A549 (cell line): ENCODE measurements around the gene NMT1. TPM values are rescaled to one million over a fixed set of nuclear protein-coding genes. Genes with fewer than 3 reads are reported as not detected.

Experiments used
- ATAC-seq, 2 experiments: fragments of 200-7000 bp in 1 of 2; fragments of >200 bp in 1 of 2; cut with Nextera tagmentation in 1 of 2; cut with Tn5 transposase in 1 of 2; 3 replicates each; pipeline versions ENCODE4 v1.8.0 to v1.9.1; 2018 to 2020; ENCODE audit warnings: mild to moderate bottlenecking in 1 of 2, moderate library complexity in 1 of 2
- CTCF ChIA-PET: fragments of 300-600 bp; sonication (Branson Sonifier 250); formaldehyde crosslinking; extraction: SDS; loops from one replicate; lab custom pipeline; 2021; ENCODE audit warnings: antibody characterized with exemption, inconsistent platforms; lab: Yijun Ruan, JAX
- POLR2A ChIA-PET: fragments of 350-600 bp; formaldehyde crosslinking; extraction: SDS; loops from one replicate; lab custom pipeline; 2021; ENCODE audit warnings: antibody characterized with exemption, inconsistent platforms; lab: Yijun Ruan, JAX
- DNase-seq, 2 experiments: peaks; one replicate each; pipeline versions ENCODE4 v3.0.0 to v3.0.0-alpha.2; 2011 to 2016; ENCODE audit warnings: low read depth in 1 of 2, low spot score in 1 of 2
- FAIRE-seq: peaks from 2 replicates; lab custom pipeline; 2011; peaks lifted over from hg19 to GRCh38; lab: Jason Lieb, UNC
- H3K27ac ChIP-seq, 2 experiments: fragments of >200 bp; sonication (Bioruptor Twin); formaldehyde crosslinking; 3 replicates each; pipeline ENCODE4 v1.5.1; 2016 to 2017
- H3K4me1 ChIP-seq: fragments of >200 bp; sonication (Bioruptor Twin); formaldehyde crosslinking; 3 replicates; pipeline ENCODE4 v1.6.1; 2016
- H3K4me2 ChIP-seq: fragments of >200 bp; sonication (Bioruptor Twin); formaldehyde crosslinking; 3 replicates; pipeline ENCODE4 v1.6.1; 2016
- H3K4me3 ChIP-seq: fragments of >200 bp; sonication (Bioruptor Twin); formaldehyde crosslinking; 3 replicates; pipeline ENCODE4 v1.5.1; 2016
- H3K9me3 ChIP-seq: fragments of >200 bp; sonication (Bioruptor Twin); formaldehyde crosslinking; 3 replicates; pipeline ENCODE4 v1.6.1; 2016
- BHLHE40 ChIP-seq: IDR thresholded peaks from 2 replicates; pipeline ENCODE4 v1.6.1; 2012; ENCODE audit warnings: low read depth, low read length, inconsistent platforms
- CBX2 ChIP-seq: fragments of 200-600 bp; sonication (generic); IDR thresholded peaks from 2 replicates; pipeline ENCODE4 v1.6.1; 2016; ENCODE audit warnings: low read depth, mild to moderate bottlenecking, borderline replicate concordance
- CBX8 ChIP-seq: fragments of 200-600 bp; sonication (generic); IDR thresholded peaks from 2 replicates; pipeline ENCODE4 v1.6.1; 2016
- CEBPB ChIP-seq, 2 experiments: fragments of >200 bp in 1 of 2; sonication (Bioruptor Twin) in 1 of 2; formaldehyde crosslinking in 1 of 2; IDR thresholded peaks; 2 replicates each; pipeline ENCODE4 v1.6.1; 2012 to 2016
- E2F6 ChIP-seq: IDR thresholded peaks from 2 replicates; pipeline ENCODE4 v1.6.1; 2012; ENCODE audit warnings: low read depth, borderline replicate concordance
- EHMT2 ChIP-seq: fragments of 200-600 bp; sonication (generic); IDR thresholded peaks from 2 replicates; pipeline ENCODE4 v1.6.1; 2016; ENCODE audit warnings: antibody characterized with exemption, low read depth, mild to moderate bottlenecking, moderate library complexity
- ESRRA ChIP-seq: fragments of 150-350 bp; IDR thresholded peaks from 2 replicates; pipeline ENCODE4 v1.6.1; 2014; ENCODE audit warnings: mild to moderate bottlenecking, low read length, borderline replicate concordance
- FOSL2 ChIP-seq, 2 experiments: fragments of 450-650 bp in 1 of 2; fragments of >200 bp in 1 of 2; sonication (Bioruptor Twin) in 1 of 2; formaldehyde crosslinking; IDR thresholded peaks; 2 replicates each; pipeline versions ENCODE4 v1.5.0 to v1.6.1; 2016 to 2020; ENCODE audit warnings: mild to moderate bottlenecking in 1 of 2, moderate library complexity in 1 of 2
- FOXS1 ChIP-seq: fragments of 250-450 bp; sonication (Bioruptor Pico); IDR thresholded peaks from 2 replicates; pipeline ENCODE4 v1.5.0; 2020; ENCODE audit warnings: mild to moderate bottlenecking, moderate library complexity
- GATA3 ChIP-seq: IDR thresholded peaks from 2 replicates; pipeline ENCODE4 v1.6.1; 2012; ENCODE audit warnings: borderline replicate concordance
- HES2 ChIP-seq: fragments of >200 bp; sonication (Bioruptor Twin); formaldehyde crosslinking; IDR thresholded peaks from 2 replicates; pipeline ENCODE4 v1.6.1; 2016
- HEYL ChIP-seq: fragments of 250-450 bp; sonication (Bioruptor Pico); IDR thresholded peaks from 2 replicates; pipeline ENCODE4 v1.8.0; 2021; ENCODE audit warnings: mild to moderate bottlenecking, moderate library complexity
- HOXA7 ChIP-seq: fragments of 250-450 bp; sonication (Bioruptor Pico); IDR thresholded peaks from 2 replicates; pipeline ENCODE4 v1.5.0; 2020; ENCODE audit warnings: mild to moderate bottlenecking, moderate library complexity
- HOXB13 ChIP-seq: fragments of 250-450 bp; sonication (Bioruptor Pico); IDR thresholded peaks from 2 replicates; pipeline ENCODE4 v1.5.0; 2020; ENCODE audit warnings: low read depth, mild to moderate bottlenecking, moderate library complexity
- HOXB5 ChIP-seq: fragments of 250-450 bp; sonication (Bioruptor Pico); IDR thresholded peaks from 2 replicates; pipeline ENCODE4 v1.5.0; 2020; ENCODE audit warnings: mild to moderate bottlenecking, moderate library complexity
- JUN ChIP-seq, 2 experiments: fragments of >200 bp; sonication (Bioruptor Twin); formaldehyde crosslinking; IDR thresholded peaks; 2 replicates in 1 of 2; 3 replicates in 1 of 2; pipeline ENCODE4 v1.6.1; 2016 to 2017
- KDM1A ChIP-seq: fragments of 200-600 bp; sonication (generic); IDR thresholded peaks from 2 replicates; pipeline ENCODE4 v1.6.1; 2016; ENCODE audit warnings: low read depth, mild to moderate bottlenecking
- KDM5A ChIP-seq: fragments of 200-600 bp; sonication (generic); IDR thresholded peaks from 2 replicates; pipeline ENCODE4 v1.6.1; 2016; ENCODE audit warnings: antibody characterized with exemption, mild to moderate bottlenecking
- PBX3 ChIP-seq: IDR thresholded peaks from 2 replicates; pipeline ENCODE4 v1.6.1; 2012
- PHF8 ChIP-seq: fragments of 200-600 bp; sonication (generic); IDR thresholded peaks from 2 replicates; pipeline ENCODE4 v1.6.1; 2016; ENCODE audit warnings: low read depth, mild to moderate bottlenecking, antibody characterized with exemption, moderate library complexity, borderline replicate concordance
- RAD21 ChIP-seq, 2 experiments: fragments of >200 bp in 1 of 2; sonication (Bioruptor Twin) in 1 of 2; formaldehyde crosslinking in 1 of 2; IDR thresholded peaks in 1 of 2; conservative IDR thresholded peaks in 1 of 2; 2 replicates in 1 of 2; 3 replicates in 1 of 2; pipeline ENCODE4 v1.6.1; 2012 to 2018; ENCODE audit warnings: inconsistent platforms in 1 of 2
- RARB ChIP-seq: fragments of 250-450 bp; sonication (Bioruptor Pico); IDR thresholded peaks from 2 replicates; pipeline ENCODE4 v1.8.0; 2021; ENCODE audit warnings: mild to moderate bottlenecking, moderate library complexity
- RCOR1 ChIP-seq: fragments of 150-350 bp; IDR thresholded peaks from 2 replicates; pipeline ENCODE4 v1.6.1; 2014; ENCODE audit warnings: antibody characterized with exemption, low read length, low read depth
- RFX5 ChIP-seq: fragments of 450-650 bp; IDR thresholded peaks from 2 replicates; pipeline ENCODE4 v1.7.1; 2014; ENCODE audit warnings: antibody characterized with exemption, mild to moderate bottlenecking, moderate library complexity
- SREBF2 ChIP-seq: fragments of 450-650 bp; IDR thresholded peaks from 2 replicates; pipeline ENCODE4 v1.6.1; 2014; ENCODE audit warnings: mild to moderate bottlenecking, moderate library complexity
- USF2 ChIP-seq: fragments of 450-650 bp; IDR thresholded peaks from 2 replicates; pipeline ENCODE4 v1.6.1; 2014; ENCODE audit warnings: antibody characterized with exemption
- ZFP36 ChIP-seq: fragments of 450-650 bp; IDR thresholded peaks from 2 replicates; pipeline ENCODE4 v1.6.1; 2014; ENCODE audit warnings: borderline replicate concordance; ENCODE audit not compliant: partially characterized antibody
- WGBS: methylation state at CpG from one replicate; pipeline ENCODE4 v1.1.6; 2017; ENCODE audit errors: missing lambda C conversion rate; 5-methylcytosine and 5-hydroxymethylcytosine counted together
- polyA plus RNA-seq, 4 experiments: library from polyadenylated mRNA; depleted of rRNA in 3 of 4; stranded (reverse); fragments of >200 nt; fragmentation: RNase III in 1 of 4; extraction: RNeasy Plus Mini Kit Qiagen cat#74134 plus additional on column Dnase treatment in 1 of 4; gene quantifications; 2 replicates in 3 of 4; 3 replicates in 1 of 4; pipeline ENCODE4 v1.2.3, GENCODE V29; 2011 to 2017

NMT1 gene
- polyA plus RNA-seq, 2 of the 4 experiments (the other 2 are of a cell fraction): 82.9 to 270 TPM

- POLR2A ChIA-PET: interaction anchor here (0.8 kb wide), 1 partner anchor 21 kb away, joined by 4 read pairs; the partner anchor contains the start of gene NMT1
Observed at GRCh38 chr17:45081047-45081703, 20.1 kb downstream of the NMT1 start.

GRCh38 chr17:45086391-45086790 lies 25.3 kb downstream of the NMT1 start:
- ChIA-PET POLR2A (interaction anchor here (1.1 to 2.0 kb wide), 2 partner anchors 10 to 25 kb away, joined by 4 to 6 read pairs; partner anchors contain the start of gene NMT1), CTCF (interaction anchor here (0.8 to 30.6 kb wide), 5 partner anchors 10 to 166 kb away, joined by 4 to 742 read pairs (median 9); partner anchors contain the start of genes ACBD4 and PLCD3)
- DNase-seq: no peak
- Histone ChIP-seq H3K4me3 (no peak overlapping the region), H3K27ac (no peak overlapping the region), H3K4me1 (peaks cover 16% of the 10 kb centered on the region), H3K4me2 (no peak overlapping the region)
- FAIRE-seq: no peak
- 95% methylated on average over 4 of the region's 4 CpGs for WGBS
- ATAC-seq: no peak
- TF ChIP-seq PBX3 (no peak), SREBF2 (no peak), GATA3 (no peak), CBX2 (no peak), JUN (IDR thresholded peaks at IDR 0.05) (no peak), RFX5 (no peak)
- TF ChIP-seq, all 56 proteins: peak for 0
- H3K9me3 ChIP-seq: no peaks in the 10 kb centered on the region

More at GRCh38 chr17:45081047-45081703, 20.1 kb downstream of the NMT1 start:
- DNase-seq (no peak), ATAC-seq (no peak), FAIRE-seq (no peak)
- Histone ChIP-seq H3K9me3 (no peaks in the 10 kb centered on the region), H3K4me3 (no peak overlapping the region), H3K27ac (no peak overlapping the region), H3K4me1 (peaks cover 1% of the 10 kb centered on the region; the same call in 2 of the 3 replicates), H3K4me2 (no peak overlapping the region)
- CTCF ChIA-PET: interaction anchor here (0.9 to 30.6 kb wide), 4 partner anchors 14 to 68 kb away, joined by 3 to 742 read pairs (median 18); partner anchors contain the start of genes ACBD4 and PLCD3
- 92% methylated on average over 6 of the region's 6 CpGs for WGBS
- TF ChIP-seq USF2 (no peak), FOXS1 (CRISPR knock-in tag) (no peak), HOXA7 (CRISPR knock-in tag) (no peak), HES2 (no peak), FOSL2 (IDR thresholded peaks at IDR 0.05) (no peak), FOSL2 (CRISPR knock-in tag; IDR thresholded peaks at IDR 0.05) (no peak), SREBF2 (no peak), HOXB13 (no peak), PHF8 (no peak), CBX8 (no peak)

- H3K4me3 ChIP-seq: no peak overlapping the region
- WGBS: 88% methylated on average over 6 of the region's 6 CpGs
- H3K9me3 ChIP-seq: no peaks in the 10 kb centered on the region
- H3K4me1 ChIP-seq: peaks cover 21% of the 10 kb centered on the region
- H3K4me2 ChIP-seq: no peak overlapping the region
- TF ChIP-seq RFX5 (no peak), EHMT2 (no peak), PHF8 (no peak), ESRRA (no peak), KDM5A (no peak), E2F6 (no peak), FOSL2 (IDR thresholded peaks at IDR 0.05) (no peak), FOSL2 (CRISPR knock-in tag; IDR thresholded peaks at IDR 0.05) (no peak), RAD21 (conservative IDR thresholded peaks at IDR 0.05 in 1 of 2, IDR thresholded peaks at IDR 0.05 in 1 of 2) (no peak), HEYL (CRISPR knock-in tag) (no peak), RARB (no peak), CEBPB (IDR thresholded peaks at IDR 0.05) (no peak), USF2 (no peak), JUN (IDR thresholded peaks at IDR 0.05) (no peak), ZFP36 (no peak), FOXS1 (CRISPR knock-in tag) (no peak), CBX8 (no peak), BHLHE40 (no peak), HOXB5 (CRISPR knock-in tag) (no peak), RCOR1 (no peak), KDM1A (no peak)
- CTCF ChIA-PET: interaction anchor here (0.7 to 30.6 kb wide), 7 partner anchors 11 to 167 kb away, joined by 3 to 742 read pairs (median 9); partner anchors contain the start of genes ACBD4 and PLCD3
- FAIRE-seq: no peak
- no peak for ATAC-seq
- DNase-seq: no peak
- no peak overlapping the region for H3K27ac ChIP-seq
- POLR2A ChIA-PET: interaction anchor here (1.1 to 2.0 kb wide), 2 partner anchors 26 to 36 kb away, joined by 4 to 6 read pairs; partner anchors contain the start of gene NMT1
Observed at GRCh38 chr17:45086865-45087503, 25.9 kb downstream of the NMT1 start.
